ENCODE data around the gene KRABD2.

KRABD2 gene

DNA sequence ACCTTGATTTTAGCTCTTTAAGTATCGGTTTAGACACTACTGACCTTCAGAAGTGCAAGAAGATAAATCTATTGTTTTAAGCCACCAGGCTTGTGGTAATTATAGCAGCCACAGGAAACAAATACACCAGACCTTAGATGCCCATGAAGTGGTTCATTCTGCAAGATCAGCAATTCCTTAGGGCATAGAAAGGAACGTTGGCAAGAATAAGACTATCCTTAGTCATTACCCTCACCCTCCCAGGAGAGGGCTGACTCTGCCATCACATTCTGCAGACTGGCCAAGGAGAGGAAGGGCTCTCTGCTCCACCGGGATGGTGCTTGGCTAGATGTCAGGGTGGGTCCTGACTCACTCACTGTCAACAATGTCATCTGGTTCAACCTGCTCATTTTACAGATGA is 45.1 kb upstream of the KRABD2 start:
- H2AFZ ChIP-seq (ENCODE audit: control insufficient read depth, low read depth, low read length): no peak overlapping the region
- no peaks in the 10 kb centered on the region for H3K9me3 ChIP-seq (replicated peaks; ENCODE audit: control insufficient read depth, insufficient read depth, low read length)
- H3K4me3 ChIP-seq: no peak overlapping the region
- ChIA-PET POLR2A (no interaction called here), RAD21 (ENCODE audit: unreplicated experiment) (interaction anchor here (0.5 kb wide), 1 partner anchor 171 kb away, joined by 3 read pairs; no protein-coding TSS in a partner anchor), CTCF (interaction anchor here (2.8 kb wide), 1 partner anchor 11 kb away, joined by 10 read pairs; no protein-coding TSS in a partner anchor), SMC1A (ENCODE audit: uncharacterized antibody, unreplicated experiment) (interaction anchor here (1.1 kb wide), 1 partner anchor 11 kb away, joined by 3 read pairs; no protein-coding TSS in a partner anchor)
- intact Hi-C loops (cut with micrococcal nuclease; ENCODE audit: unreplicated experiment) (no loop called here), in situ Hi-C loops (cut with MboI) (no loop called here)
- 6% methylated on average over 3 of the region's 3 CpGs for WGBS (ENCODE audit: insufficient coverage, insufficient replicate concordance, low lambda C conversion rate, missing lambda C conversion rate)
- no peak for DNase-seq (ENCODE audit: low read depth, low spot score)
- H3K4me2 ChIP-seq (ENCODE audit: control insufficient read depth, insufficient read depth): no peak overlapping the region
- no peaks in the 10 kb centered on the region for H4K20me1 ChIP-seq (ENCODE audit: control insufficient read depth, insufficient read depth)
- no peaks in the 10 kb centered on the region for H3K36me3 ChIP-seq (ENCODE audit: control insufficient read depth in 2 of 2, insufficient read depth in 2 of 2, low read length in 1 of 2)
- H3K9ac ChIP-seq (ENCODE audit: control insufficient read depth, insufficient read depth, low read length): no peak overlapping the region
- no peak overlapping the region for H3K27ac ChIP-seq (ENCODE audit: control insufficient read depth, insufficient read depth)
- BruUV-seq (replicated peaks): no TSS peak
- peaks cover 2 to 5% of the 10 kb centered on the region in 2 experiments; a peak in 3 of 4 replicates for H3K27me3 ChIP-seq (replicated peaks in 1 of 2; ENCODE audit: control insufficient read depth in 2 of 2, insufficient read depth in 2 of 2, low read length in 1 of 2)
- H3K4me1 ChIP-seq (ENCODE audit: control insufficient read depth, insufficient read depth, low read length): no peaks in the 10 kb centered on the region
- no peak for ATAC-seq
- TF ChIP-seq NR2F1 (conservative IDR thresholded peaks at IDR 0.05) (no peak), MEF2B (IDR thresholded peaks at IDR 0.05; ENCODE audit: partially characterized antibody, poor library complexity, severe bottlenecking) (no peak), ESRRA (IDR thresholded peaks at IDR 0.05; ENCODE audit: low read length) (no peak), SPI1 (IDR thresholded peaks at IDR 0.05; ENCODE audit: borderline replicate concordance, insufficient read depth, low read depth, low read length) (no peak), FOS (IDR thresholded peaks at IDR 0.05; ENCODE audit: borderline replicate concordance, extremely low read depth, insufficient read length) (no peak)
- no peak for FAIRE-seq
- H3K79me2 ChIP-seq (ENCODE audit: control insufficient read depth, insufficient read depth, low read length): no peaks in the 10 kb centered on the region

GRCh38 chr17:8420041-8420934 is 43.8 kb upstream of the KRABD2 start:
- Histone ChIP-seq H4K20me1 (ENCODE audit: control insufficient read depth, insufficient read depth) (no peaks in the 10 kb centered on the region), H3K27me3 (replicated peaks in 1 of 2; ENCODE audit: control insufficient read depth in 2 of 2, insufficient read depth in 2 of 2, low read length in 1 of 2) (peaks cover 2 to 3% of the 10 kb centered on the region in 2 experiments; a peak in 3 of 4 replicates), H3K36me3 (ENCODE audit: control insufficient read depth in 2 of 2, insufficient read depth in 2 of 2, low read length in 1 of 2) (no peaks in the 10 kb centered on the region), H3K4me2 (ENCODE audit: control insufficient read depth, insufficient read depth) (no peak overlapping the region), H3K4me3 (no peak overlapping the region), H3K9me3 (replicated peaks; ENCODE audit: control insufficient read depth, insufficient read depth, low read length) (no peaks in the 10 kb centered on the region), H3K79me2 (ENCODE audit: control insufficient read depth, insufficient read depth, low read length) (no peaks in the 10 kb centered on the region), H3K4me1 (ENCODE audit: control insufficient read depth, insufficient read depth, low read length) (no peaks in the 10 kb centered on the region), H3K9ac (ENCODE audit: control insufficient read depth, insufficient read depth, low read length) (no peak overlapping the region), H3K27ac (ENCODE audit: control insufficient read depth, insufficient read depth) (no peak overlapping the region), H2AFZ (ENCODE audit: control insufficient read depth, low read depth, low read length) (no peak overlapping the region)
- WGBS (ENCODE audit: insufficient coverage, insufficient replicate concordance, low lambda C conversion rate, missing lambda C conversion rate): 15% methylated on average over 5 of the region's 5 CpGs
- ChIA-PET SMC1A (ENCODE audit: uncharacterized antibody, unreplicated experiment) (interaction anchor here (0.7 to 1.1 kb wide), 2 partner anchors 10 to 13 kb away, joined by 3 read pairs; no protein-coding TSS in a partner anchor), POLR2A (interaction anchor here (0.8 kb wide), 1 partner anchor 10 kb away, joined by 3 read pairs; no protein-coding TSS in a partner anchor), RAD21 (ENCODE audit: unreplicated experiment) (no interaction called here), CTCF (interaction anchor here (0.8 to 2.8 kb wide), 4 partner anchors 9 to 326 kb away, joined by 3 to 10 read pairs (median 4); no protein-coding TSS in a partner anchor)
- in situ Hi-C loops (cut with MboI) (no loop called here), intact Hi-C loops (cut with micrococcal nuclease; ENCODE audit: unreplicated experiment) (no loop called here)
- BruUV-seq (replicated peaks): no TSS peak
- no peak for ATAC-seq
- DNase-seq (ENCODE audit: low read depth, low spot score): no peak
- no peak for FAIRE-seq
- TF ChIP-seq BCL11A (IDR thresholded peaks at IDR 0.05; ENCODE audit: low read depth, low read length) (no peak), NFYB (IDR thresholded peaks at IDR 0.05; ENCODE audit: insufficient read depth, low read depth, low read length) (no peak), DPF2 (IDR thresholded peaks at IDR 0.05) (no peak), ZSCAN29 (IDR thresholded peaks at IDR 0.05) (no peak), ZNF217 (IDR thresholded peaks at IDR 0.05) (no peak), NBN (IDR thresholded peaks at IDR 0.05) (no peak), RFX5 (IDR thresholded peaks at IDR 0.05; ENCODE audit: low read depth, low read length) (no peak), NFXL1 (IDR thresholded peaks at IDR 0.05; ENCODE audit: borderline replicate concordance) (no peak), NR2C2 (IDR thresholded peaks at IDR 0.05; ENCODE audit: borderline replicate concordance, control insufficient read depth, insufficient read length, low read depth) (no peak), MYC (IDR thresholded peaks at IDR 0.05; ENCODE audit: insufficient read depth, insufficient read length, insufficient replicate concordance, low read length, severe bottlenecking) (no peak), RBBP5 (conservative IDR thresholded peaks at IDR 0.05) (no peak), TAF1 (IDR thresholded peaks at IDR 0.05; ENCODE audit: borderline replicate concordance, low read depth, low read length) (no peak)

Measured in GM12878 (cell line).